SIG-M5 treated with dmso at 0.1 percent for 504 hours (cell line): ENCODE data around the gene ZFAND3.

Experiments used
- DNase-seq: peaks from one replicate; lab custom pipeline; 2025; ENCODE audit not compliant: unreplicated experiment; lab: John Stamatoyannopoulos, UW

The ZFAND3 gene

DNA sequence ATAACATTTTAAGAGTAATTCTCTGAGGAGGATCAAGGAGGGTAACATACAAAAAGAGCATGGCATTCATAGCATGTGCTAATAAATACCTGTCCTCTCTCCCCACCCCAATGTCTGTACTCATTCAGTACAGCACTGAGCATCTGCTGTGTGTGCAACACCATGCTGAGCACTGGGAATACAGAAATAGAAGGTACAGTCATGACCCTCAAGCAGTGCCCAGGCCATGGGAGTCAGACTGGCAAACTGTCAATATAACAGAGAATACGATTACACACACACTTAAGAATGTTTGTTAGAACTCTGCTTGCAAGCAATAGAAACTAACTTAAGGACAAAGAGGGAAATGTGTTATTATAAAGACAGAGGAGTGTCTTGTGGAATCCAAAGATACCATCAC is 24.7 kb upstream of the ZFAND3 start:
- no peak for DNase-seq

DNA sequence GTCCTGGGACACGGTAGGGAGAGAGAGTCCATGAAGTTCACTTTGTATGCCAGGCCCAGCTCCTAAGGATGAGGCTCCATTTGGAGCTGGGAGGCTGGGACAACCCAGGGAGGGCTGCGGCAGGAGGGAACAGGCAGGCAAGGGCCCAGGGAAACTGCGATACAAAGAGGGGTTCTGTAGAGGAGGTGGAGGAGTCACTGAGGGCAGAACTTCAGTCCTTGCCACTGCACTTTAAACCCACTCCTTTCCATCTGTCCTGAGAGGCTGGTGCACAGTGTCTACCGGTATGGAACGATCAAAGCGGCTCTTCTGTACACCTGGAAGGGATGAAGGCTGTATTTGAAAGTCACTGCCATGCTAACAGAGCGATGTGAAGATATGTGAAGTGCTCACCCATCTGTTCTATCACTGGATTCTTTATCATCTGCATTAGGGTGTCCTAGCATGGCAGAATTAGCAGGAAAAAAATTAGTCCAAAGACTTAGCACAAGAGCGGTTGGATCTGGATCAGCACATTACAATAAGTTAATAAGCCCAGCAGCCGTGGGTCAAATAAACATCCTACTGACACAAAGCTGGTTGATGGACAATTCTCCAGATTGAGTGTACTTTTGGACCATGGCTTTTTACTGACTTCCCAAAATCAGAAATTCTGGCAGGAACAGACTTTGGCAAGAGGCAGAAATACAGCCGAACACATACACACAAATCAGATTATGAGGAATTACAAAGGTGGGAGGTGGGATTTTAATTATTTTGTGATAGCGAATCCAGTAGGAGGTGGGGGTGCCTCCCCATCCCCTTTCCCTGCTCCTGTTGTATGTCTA is 20.9 kb upstream of the ZFAND3 start:
- no peak for DNase-seq

DNA sequence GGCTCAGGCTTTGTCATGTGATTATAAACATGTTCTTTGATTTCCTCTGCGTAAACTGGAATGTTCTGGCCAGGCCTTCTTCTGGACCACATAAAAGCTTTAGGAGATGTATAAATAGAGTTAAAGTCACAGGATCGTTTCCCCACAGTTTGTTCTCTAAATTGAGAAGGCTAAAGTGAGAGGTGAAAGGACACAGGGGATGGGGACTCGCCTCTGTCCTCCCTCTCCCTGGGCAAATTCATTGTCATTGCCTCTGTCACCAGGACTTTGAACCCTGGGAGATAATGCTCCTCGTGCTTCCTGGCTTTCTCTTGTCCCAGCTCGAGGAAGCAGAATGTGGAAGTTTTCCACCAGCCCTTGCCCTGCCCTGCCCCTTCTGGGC is 20.3 kb upstream of the ZFAND3 start:
- no peak for DNase-seq

DNA sequence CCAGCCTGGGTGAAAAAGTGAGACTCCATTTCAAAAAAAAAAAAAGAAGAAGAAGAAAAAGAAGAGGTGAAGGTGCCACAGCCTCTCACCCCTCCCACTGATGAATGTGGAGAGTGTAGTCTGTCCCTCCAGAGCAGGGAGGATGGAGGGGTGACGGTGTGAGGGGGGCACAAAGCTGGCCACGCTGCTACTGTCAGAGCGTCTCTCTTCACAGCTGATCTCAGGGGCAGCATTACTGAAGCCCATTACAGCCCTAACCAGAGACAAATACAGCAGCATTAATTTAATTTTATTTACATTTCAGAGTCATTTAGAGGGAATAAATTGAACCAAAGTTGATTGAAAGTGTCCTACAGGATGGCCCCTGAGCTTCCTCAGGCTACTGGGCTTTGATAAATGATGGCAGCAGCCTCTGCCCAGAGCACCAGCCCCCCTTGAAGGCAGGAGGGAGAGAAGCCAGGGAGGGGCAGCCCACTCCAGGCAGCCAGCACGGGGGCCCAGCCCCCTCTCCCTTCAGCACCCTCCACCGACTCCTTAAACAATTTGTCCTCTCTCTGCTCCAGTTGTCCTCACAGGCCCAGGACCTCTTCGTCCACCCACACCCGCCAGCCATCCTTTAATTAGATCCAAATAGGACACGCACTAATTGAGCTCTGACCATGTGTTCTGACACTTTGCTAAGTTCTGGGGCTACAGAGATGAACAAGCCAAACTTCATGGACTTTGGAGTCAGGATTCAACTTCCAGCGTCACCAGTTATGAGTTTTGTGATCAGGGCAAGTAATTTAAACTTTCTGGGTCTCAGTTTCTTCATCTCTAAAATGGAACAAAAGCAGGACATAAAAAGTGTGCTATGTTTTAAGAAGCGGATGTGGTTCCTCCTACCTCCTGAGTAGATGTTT is 18.6 kb upstream of the ZFAND3 start:
- no peak for DNase-seq

DNA sequence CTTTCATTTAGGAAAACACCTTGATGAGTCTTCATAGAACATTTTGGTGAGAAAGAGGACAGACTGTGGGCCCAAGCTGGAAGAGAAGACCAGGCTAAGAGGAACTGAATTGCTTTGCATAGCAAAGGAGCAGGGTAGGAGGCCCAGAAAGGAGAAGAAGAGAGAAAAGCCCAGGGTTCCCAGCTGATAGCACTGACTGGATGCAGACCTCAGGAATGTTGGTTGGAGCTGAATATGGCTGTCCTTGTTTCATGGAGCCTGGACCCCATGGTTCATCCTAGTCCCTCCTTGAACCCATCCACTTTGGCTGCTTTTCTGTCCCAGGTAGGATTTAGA is 18.0 kb upstream of the ZFAND3 start:
- no peak for DNase-seq

DNA sequence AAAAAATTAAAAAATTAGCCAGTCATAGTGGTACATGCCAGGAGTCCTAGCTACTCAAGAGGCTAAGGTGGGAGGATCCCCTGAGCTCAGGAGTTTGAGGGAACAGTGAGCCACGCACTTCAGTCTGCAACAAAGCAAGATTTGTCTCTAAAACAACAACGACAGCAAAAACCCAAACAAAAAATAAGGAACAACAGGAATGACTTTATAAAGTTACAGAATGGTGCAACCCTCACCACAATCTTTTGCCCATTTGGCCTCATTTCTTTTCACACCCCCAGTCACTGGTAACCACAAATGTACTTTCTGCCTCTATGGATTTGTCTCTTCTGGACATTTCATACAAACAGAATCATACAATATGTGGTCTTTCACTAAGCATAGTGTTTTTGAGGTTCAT is 16.7 kb upstream of the ZFAND3 start:
- DNase-seq: peak; percentile 29

DNA sequence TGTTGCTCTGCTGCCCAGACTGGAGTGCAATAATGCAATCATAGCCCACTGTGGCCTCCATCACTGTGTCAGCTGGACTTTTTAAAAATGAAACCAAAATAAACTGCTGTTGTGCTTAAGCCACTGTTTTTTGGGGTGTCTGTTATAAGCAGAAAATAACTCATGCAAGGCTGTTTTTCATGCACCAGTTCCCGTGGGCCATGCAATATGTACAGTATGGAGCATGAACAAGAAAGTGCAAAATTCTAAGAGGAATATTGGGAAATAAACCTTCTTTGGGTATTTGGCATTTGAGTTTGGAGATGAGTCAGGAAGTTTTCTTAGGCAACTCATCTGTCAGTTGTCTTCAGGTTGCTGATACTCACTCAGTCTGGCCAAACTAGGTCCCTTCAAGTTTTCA is 14.9 kb upstream of the ZFAND3 start:
- no peak for DNase-seq

DNA sequence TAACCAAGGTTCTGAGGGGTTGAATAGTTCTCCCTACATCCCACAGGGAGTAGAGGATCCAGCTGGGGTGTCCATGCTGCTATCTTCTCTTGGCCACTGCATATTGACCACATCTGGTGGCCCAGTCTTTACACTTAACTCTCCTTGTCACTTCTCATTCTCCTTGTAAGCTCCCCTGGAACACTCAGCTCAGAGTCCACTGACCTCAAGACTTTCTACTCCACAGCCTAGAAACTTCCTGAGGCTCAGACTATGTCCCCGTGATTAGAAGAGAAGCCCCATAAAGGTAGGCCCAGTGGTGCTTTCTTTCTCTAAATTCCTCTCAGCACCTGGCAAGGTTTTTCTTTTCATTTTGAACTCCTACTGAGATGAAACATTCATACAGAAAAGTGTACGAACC is 13.3 kb upstream of the ZFAND3 start:
- no peak for DNase-seq

DNA sequence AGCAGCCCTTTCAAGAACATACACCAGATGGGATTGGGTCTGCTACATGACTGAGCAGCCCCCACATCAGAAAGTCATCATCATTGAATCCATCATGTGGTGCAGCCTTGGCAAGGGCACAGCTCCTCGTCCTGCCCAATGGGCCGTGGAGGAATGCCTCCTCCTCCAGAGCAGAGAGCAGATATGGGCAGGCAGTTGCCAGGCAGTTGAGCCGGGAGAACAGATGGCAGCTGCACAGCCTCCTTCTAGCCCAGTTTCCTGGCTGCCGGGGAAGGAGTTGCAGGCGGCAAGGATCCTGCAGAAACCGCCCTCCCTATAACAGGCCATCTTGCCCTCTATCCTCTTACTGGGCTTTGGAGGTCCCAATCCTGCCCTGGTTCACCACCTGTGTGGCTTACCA is 11.9 kb upstream of the ZFAND3 start:
- no peak for DNase-seq

DNA sequence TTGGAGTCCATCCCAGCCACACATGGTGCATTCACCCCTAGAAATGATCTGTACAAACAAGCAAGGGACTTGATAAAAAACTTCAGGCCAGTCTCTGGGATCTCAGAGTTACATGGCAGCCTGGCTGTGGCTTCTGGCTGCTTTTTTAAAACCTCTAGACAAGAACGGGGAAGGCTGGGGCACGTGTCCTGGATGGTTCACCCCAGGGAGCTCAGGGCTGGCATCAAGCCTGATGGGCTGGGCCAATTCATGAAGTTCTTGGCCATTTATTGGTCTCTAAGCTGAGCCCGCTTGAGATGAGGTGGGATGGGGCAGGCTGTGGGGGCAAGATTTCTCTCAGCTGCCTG is 10.4 kb upstream of the ZFAND3 start:
- DNase-seq: no peak

DNA sequence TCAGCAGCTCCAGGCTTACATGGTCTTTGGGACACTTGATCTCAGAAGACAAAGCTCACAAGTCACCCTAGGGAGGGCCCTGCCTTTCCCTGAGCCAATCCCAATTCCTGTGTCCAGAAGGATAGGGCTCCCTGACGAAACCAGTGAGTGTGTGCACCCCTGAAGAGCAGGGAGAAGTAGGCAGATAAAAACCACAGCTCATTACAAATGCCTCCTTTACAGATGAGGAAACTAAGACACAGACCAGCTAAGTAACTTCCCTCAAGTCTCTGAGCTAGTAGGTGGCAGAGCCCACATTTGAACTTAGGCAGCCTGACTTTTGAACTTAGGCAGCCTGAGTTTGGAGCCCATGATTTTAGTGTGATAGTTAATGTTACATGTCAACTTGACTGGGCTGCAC is 6.7 kb upstream of the ZFAND3 start:
- peak; percentile 40 for DNase-seq

DNA sequence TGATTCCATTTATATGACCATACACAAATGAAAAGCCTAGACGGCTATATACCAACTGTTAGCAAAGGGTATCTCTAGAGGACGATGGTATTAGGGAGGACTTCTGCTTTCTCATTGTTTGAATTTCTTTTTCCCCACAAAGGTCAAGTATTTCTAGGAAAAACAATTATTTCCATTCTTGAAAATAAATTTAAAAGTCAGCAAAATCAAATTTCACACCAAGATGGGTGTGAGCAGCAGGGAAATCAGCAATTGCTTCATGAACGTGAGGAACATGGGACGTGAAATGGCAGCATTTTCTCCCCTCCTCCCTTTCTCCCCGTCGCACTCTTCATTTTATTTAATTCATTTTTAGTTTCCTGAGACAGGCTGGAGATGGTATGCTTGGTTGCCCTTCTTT is 5.2 kb upstream of the ZFAND3 start:
- no peak for DNase-seq

DNA sequence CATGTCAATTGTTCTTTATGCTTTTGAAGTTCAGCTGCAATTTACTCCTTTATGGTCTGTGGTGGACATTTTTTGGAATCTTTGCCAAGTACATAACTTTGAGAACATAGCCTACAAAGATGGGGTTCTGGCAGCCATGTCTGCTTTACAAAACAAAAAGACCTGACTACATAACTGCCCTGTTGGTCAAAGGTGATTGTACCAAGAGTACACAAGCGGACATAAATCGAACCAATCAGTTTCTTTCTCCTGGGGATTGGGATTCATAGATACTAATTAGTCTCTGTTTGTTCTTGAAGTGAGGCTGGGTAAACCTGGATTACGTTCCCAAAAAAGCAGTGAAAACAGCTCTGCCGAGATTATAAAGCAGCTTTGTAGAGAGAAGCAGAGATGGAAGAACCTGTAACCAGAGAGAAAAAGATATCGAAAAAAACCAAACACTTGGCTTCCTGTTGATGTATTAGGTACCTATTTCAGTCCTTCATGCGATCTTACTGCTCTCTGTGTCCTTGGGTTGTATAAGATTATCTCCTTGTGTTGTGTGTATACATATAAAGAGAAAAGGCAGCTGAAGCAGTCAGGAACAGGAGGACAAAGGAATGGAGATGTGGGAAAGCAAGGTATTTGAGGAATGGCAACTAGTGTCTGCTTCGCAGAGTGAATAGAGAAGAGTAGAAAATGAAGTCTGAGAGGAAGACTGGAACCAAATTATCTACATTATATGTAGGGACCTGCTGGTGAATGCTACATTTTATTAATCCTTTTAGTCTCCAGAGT is 2.7 kb upstream of the ZFAND3 start:
- DNase-seq: no peak

DNA sequence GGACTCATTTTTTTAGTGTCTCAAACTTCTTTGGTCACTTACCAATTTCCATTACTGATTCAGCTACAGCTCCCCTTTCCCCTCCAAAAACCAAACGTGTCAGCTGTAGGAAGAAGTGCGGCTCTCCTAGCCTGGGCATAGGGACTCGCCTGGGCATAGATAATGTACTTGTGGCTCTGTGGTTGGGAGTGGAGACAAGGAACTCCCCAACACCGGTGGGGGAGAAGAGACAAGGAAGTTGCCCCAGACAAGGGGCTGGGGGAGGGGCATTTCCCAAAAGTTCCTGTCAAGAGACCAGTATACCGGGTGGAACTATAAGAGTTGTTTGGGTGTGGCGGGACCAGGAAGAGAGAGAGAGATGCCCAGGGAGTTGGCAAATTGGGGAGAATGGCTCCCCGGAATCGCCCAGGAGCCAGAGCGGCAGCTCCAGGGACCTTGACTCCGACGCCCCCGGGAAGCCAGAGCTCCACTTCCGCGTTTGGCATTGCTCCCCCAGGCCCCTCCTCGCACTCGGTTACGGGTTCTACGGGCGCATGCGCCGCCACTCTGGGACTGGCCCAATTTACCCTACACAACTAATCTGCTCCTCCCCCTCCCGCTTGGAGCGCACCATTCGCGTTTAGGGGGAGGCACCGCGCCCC is 871 bp upstream of the ZFAND3 start:
- DNase-seq: peak; percentile 94

DNA sequence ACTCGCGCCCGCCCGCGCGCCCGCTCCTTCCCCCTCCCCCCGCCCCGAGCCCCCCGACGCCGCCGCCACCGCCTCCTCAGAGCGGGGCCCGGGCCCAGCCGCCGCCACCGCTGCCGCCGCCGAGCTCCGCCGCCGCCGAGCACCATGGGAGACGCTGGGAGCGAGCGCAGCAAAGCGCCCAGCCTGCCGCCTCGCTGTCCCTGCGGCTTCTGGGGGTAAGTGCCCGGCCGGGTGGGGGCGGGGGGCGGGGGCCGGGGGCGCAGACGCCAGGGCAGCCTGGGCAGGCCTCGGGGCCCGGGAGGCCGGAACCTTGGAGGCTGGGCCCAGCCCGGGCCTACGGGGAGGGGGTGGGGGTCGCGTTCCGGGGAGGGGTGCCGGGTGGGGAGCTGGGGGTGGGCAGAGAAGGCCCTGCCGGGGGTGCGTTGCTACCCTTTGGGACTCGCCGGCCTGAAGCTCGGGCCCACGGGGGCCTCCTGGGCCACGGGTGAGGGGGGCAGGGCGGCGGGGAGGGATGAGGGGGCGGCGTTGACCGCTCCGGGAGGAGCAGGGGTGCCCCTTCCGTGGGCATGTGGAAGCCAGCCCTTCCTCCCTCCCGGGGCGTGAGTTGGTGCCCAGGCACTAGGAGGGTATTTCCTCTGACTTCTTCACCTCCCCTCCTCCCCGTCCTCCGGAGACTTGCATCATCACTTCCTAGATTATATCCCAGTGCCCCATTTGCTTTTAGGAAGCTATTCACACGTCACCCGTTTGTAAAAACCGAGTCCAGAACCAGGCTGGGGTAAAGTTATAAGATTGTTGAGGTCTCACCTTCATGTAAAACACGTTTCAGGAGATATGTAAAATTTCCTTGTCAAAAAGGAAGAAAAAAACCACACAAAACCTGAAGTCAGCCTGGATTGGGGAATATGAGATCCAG is 533 bp downstream of the ZFAND3 start:
- peak; percentile 80 for DNase-seq

DNA sequence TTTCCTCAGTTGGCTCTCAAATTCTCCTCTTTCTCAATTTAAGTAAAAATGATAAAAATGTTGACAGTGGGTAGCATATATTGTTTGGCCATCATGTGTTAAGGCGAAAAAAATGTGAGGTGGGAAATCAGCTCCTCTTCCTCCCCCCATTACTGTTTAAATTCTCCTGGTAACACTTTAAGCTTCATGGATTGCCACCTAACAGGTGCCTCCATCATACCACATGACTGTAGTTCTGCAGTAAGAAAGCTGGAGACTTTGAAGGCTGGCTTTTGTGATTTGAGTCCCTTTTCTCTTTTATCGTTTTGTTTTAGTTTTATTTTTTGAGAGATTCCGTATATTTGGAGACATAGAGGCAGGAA is 1.2 kb downstream of the ZFAND3 start:
- DNase-seq: no peak

DNA sequence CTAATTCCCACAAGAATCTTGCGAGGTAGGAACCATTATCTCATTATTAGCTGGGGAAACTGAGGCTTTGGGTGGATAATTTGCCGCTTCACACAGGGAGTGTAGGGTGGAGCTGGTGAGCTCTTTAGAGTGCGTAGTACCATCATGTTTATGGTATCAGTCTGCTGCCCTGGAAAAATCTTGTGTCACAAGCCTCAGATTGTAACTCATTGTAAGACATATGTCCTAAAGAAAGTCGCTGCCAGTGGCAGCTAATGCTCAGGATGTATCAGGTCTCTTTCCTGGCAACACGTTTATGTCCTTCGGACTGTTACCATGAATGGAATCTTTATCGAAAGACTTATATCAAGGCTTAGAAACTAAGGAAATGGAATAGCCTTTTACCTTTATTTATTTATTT is 1.9 kb downstream of the ZFAND3 start:
- no peak for DNase-seq

DNA sequence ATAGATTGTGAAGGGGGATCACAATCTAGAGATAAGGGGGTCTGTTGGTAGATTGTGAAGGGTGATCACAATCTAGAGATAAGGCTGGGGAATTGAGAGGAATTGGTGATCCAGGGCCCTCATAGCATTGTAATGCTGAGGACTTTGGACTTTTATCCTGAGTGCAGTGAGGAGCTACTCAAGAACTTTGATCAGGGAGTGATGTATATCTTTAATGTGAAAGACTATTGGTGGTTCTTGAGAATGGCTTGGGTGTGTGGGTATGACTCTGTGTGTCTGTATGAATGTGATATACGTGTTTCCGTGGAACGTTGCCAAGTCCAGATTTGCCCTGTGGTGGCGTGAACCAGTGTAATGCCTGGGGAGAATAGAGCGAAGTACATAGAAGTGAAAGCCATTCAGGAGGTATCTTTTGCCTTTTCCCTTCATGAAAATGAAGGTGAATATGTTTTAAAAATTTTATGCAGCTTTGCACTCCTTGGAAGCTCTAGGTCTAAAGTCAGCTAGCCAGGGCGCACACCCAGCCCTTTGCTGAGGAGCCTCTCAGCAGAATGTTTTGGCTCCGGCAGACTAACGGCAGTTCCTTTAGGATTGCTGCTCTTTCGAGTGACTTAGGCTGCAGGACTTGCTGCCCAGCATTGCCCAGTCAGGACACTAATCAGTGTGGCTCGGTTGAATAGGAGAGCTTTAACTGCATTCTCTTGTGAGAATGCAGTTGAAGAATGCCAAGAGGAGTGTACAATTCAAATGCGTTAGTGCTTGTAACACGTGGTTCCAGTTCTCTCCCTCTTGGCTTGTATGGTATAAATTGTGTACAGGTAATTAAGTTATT is 3.5 kb downstream of the ZFAND3 start:
- no peak for DNase-seq

DNA sequence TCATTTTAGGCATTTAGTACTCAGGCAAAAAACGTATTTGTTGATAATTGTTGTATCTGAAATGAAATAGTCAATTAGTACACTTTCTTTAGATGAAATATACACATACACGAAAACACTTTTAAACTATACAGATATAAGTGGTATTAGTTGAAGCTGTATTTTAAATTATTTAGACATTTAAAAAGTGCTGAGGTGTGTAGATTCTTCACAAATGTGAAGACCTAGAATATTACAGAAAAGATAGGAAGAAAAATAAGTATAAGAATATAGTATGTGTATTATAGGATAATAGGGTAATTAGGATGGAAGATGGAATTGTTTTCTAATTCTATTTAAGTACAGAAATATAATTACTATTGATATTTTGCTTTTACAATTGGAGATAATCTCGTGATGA is 4.6 kb downstream of the ZFAND3 start:
- DNase-seq: no peak
